ENCODE measurements around the gene ESYT3. TPM values are rescaled to one million over a fixed set of nuclear protein-coding genes. Genes with fewer than 3 reads are reported as not detected.

Gene ESYT3
- total RNA-seq, 1 experiment from 2014 or later = 6.3 TPM

DNA sequence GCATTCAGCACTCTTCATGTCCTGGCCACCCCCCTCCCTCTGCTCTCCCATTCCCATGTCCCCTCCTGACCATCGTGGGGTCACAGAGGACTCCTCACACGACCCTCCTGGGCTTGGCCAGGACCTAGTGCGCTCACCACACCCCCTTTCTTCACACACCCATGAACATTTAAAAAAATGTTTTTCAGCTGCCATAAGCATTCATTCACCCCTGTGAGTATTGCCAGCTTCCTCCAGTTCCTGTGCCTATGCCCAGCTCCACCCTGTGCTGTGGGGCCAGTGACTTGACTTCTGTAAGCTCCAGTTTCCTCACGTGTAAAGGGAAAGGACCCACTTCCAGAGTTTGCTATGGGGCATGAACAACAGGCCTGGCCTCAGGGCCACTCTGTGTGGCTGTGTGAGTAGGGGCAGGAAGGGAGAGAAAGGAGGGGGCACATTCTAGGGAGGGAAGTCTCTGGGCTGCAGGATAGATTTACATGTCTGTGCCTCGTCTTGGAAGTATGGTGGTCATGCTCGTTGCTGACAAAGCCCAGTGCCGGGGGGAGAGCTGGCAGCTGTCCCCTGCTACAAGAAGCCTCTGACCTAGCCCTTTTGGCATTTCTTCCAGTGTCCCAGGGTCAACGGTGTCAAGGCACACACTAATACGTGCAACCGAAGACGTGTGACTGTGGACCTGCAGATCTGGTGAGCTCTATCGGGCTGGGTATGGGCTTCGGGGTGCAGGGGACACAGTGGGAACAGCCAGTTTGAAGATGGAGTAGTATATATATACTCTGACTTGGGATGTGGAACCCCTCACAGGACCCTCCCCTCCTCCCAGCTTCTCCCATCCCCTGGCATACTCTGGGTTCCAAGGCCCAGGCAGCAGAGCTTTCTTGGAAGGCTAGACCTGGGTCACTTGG is 22.8 kb downstream of the ESYT3 start:
- no CpG with 5 or more reads among the region's 13 CpGs for WGBS (ENCODE audit: extremely low coverage, insufficient read length, low lambda C conversion rate)
- H3K27me3 Mint-ChIP-seq (ENCODE audit: low read depth) = no peaks in the 10 kb centered on the region

More for the DNA sequence above, 22.8 kb downstream of the ESYT3 start:
- Histone ChIP-seq H2BK20ac (ENCODE audit: low read depth, low read length, poor library complexity, severe bottlenecking) (no peak overlapping the region), H3K79me2 (ENCODE audit: insufficient read depth, low read length) (no peaks in the 10 kb centered on the region), H2BK15ac (ENCODE audit: low read depth, low read length) (no peak overlapping the region), H2AFZ (ENCODE audit: low read length) (no peak overlapping the region), H4K91ac (ENCODE audit: insufficient read length, low read depth, low read length) (no peak overlapping the region), H2BK12ac (ENCODE audit: insufficient read length, low read depth, low read length) (no peak overlapping the region), H3K4me1 (ENCODE audit: insufficient read depth, low read length) (no peaks in the 10 kb centered on the region), H4K8ac (replicated peaks; ENCODE audit: insufficient read length, low read depth, low read length) (no peak overlapping the region), H3K27me3 (ENCODE audit: insufficient read depth, low read length) (no peaks in the 10 kb centered on the region), H4K5ac (ENCODE audit: insufficient read length, low read depth, low read length) (no peak overlapping the region), H3K4me2 (ENCODE audit: insufficient read depth, insufficient read length, low read length) (no peak overlapping the region), H2BK5ac (ENCODE audit: insufficient read length, low read length) (no peak overlapping the region), H3K23me2 (ENCODE audit: insufficient read length, low read depth, low read length, poor library complexity, severe bottlenecking) (no peaks in the 10 kb centered on the region), H2BK120ac (ENCODE audit: low read depth, low read length, poor library complexity, severe bottlenecking) (no peak overlapping the region), H3K9ac (ENCODE audit: extremely low read depth, insufficient read length, low read length) (no peak overlapping the region), H3K9me3 (ENCODE audit: control insufficient read depth, low read depth, low read length) (no peaks in the 10 kb centered on the region), H3K56ac (ENCODE audit: insufficient read length, low read depth, low read length) (no peak overlapping the region), H3K18ac (ENCODE audit: insufficient read length, low read depth, low read length) (no peak overlapping the region), H3K14ac (ENCODE audit: insufficient read depth, low read length) (no peak overlapping the region), H3K23ac (ENCODE audit: insufficient read length, low read depth, low read length) (no peak overlapping the region), H3T11ph (ENCODE audit: low read length) (no peak overlapping the region), H3K27ac (ENCODE audit: insufficient read length, low read depth, low read length) (no peak overlapping the region), H3K4ac (ENCODE audit: low read depth, low read length) (no peak overlapping the region), H2AK5ac (ENCODE audit: insufficient read length, low read length) (no peak overlapping the region), H3K79me1 (ENCODE audit: insufficient read depth, low read depth, low read length, poor library complexity, severe bottlenecking) (no peaks in the 10 kb centered on the region), H4K20me1 (ENCODE audit: control insufficient read depth, insufficient read depth, insufficient read length) (no peaks in the 10 kb centered on the region)
- H3K4me3 Mint-ChIP-seq = no peak overlapping the region
- DNase-seq = peak; percentile 15
- peak overlapping the region in 1 of 3 experiments; percentile 76; a peak in 2 of 7 replicates for H3K27ac Mint-ChIP-seq
- H3K9me3 Mint-ChIP-seq = peaks cover 0 to 8% of the 10 kb centered on the region in 2 experiments; a peak in 1 of 5 replicates
- peaks cover 13 to 21% (median 18%) of the 10 kb centered on the region in 3 experiments; a peak in 5 of 7 replicates for H3K36me3 Mint-ChIP-seq (ENCODE audit: insufficient read depth in 1 of 3, low read depth in 3 of 3)
- peaks cover 8 to 10% of the 10 kb centered on the region in 2 experiments for H3K4me1 Mint-ChIP-seq
- TF ChIP-seq, protein P1, sequence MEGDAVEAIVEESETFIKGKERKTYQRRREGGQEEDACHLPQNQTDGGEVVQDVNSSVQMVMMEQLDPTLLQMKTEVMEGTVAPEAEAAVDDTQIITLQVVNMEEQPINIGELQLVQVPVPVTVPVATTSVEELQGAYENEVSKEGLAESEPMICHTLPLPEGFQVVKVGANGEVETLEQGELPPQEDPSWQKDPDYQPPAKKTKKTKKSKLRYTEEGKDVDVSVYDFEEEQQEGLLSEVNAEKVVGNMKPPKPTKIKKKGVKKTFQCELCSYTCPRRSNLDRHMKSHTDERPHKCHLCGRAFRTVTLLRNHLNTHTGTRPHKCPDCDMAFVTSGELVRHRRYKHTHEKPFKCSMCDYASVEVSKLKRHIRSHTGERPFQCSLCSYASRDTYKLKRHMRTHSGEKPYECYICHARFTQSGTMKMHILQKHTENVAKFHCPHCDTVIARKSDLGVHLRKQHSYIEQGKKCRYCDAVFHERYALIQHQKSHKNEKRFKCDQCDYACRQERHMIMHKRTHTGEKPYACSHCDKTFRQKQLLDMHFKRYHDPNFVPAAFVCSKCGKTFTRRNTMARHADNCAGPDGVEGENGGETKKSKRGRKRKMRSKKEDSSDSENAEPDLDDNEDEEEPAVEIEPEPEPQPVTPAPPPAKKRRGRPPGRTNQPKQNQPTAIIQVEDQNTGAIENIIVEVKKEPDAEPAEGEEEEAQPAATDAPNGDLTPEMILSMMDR (conservative IDR thresholded peaks at IDR 0.05) = no peak
